ENCODE data around the gene TREML4.

TREML4 gene

GRCh38 chr6:41277605-41278004 lies 49.5 kb downstream of the TREML4 start:
- Histone ChIP-seq H3K9me2 (replicated peaks; ENCODE audit: low read depth, low read length) (no peaks in the 10 kb centered on the region), H3K36me3 (ENCODE audit: insufficient read depth, low read length) (no peaks in the 10 kb centered on the region), H2AFZ (ENCODE audit: low read length) (no peak overlapping the region), H3F3A (ENCODE audit: low read depth) (no peaks in the 10 kb centered on the region), H3K4me3 (ENCODE audit: low read length, poor library complexity, severe bottlenecking) (no peak overlapping the region), H3K27me3 (ENCODE audit: insufficient read depth, low read length, poor library complexity, severe bottlenecking) (no peaks in the 10 kb centered on the region), H3K4me2 (ENCODE audit: low read depth, low read length, poor library complexity, severe bottlenecking) (no peak overlapping the region), H3K9ac (ENCODE audit: low read depth, low read length, poor library complexity, severe bottlenecking) (no peak overlapping the region), H4K20me1 (ENCODE audit: insufficient read depth, low read length, poor library complexity, severe bottlenecking) (no peaks in the 10 kb centered on the region), H3K9me3 (ENCODE audit: insufficient read depth, low read depth, low read length) (no peaks in the 10 kb centered on the region), H3K79me2 (ENCODE audit: insufficient read depth, low read length) (no peaks in the 10 kb centered on the region), H3K4me1 (ENCODE audit: insufficient read depth, low read length, poor library complexity, severe bottlenecking) (peaks cover 8% of the 10 kb centered on the region)
- TF ChIP-seq, protein P1, sequence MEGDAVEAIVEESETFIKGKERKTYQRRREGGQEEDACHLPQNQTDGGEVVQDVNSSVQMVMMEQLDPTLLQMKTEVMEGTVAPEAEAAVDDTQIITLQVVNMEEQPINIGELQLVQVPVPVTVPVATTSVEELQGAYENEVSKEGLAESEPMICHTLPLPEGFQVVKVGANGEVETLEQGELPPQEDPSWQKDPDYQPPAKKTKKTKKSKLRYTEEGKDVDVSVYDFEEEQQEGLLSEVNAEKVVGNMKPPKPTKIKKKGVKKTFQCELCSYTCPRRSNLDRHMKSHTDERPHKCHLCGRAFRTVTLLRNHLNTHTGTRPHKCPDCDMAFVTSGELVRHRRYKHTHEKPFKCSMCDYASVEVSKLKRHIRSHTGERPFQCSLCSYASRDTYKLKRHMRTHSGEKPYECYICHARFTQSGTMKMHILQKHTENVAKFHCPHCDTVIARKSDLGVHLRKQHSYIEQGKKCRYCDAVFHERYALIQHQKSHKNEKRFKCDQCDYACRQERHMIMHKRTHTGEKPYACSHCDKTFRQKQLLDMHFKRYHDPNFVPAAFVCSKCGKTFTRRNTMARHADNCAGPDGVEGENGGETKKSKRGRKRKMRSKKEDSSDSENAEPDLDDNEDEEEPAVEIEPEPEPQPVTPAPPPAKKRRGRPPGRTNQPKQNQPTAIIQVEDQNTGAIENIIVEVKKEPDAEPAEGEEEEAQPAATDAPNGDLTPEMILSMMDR (conservative IDR thresholded peaks at IDR 0.05; ENCODE audit: low read length) = no peak
- no peak for TF ChIP-seq EZH2phosphoT487 (IDR thresholded peaks at IDR 0.05; ENCODE audit: borderline replicate concordance)

DNA sequence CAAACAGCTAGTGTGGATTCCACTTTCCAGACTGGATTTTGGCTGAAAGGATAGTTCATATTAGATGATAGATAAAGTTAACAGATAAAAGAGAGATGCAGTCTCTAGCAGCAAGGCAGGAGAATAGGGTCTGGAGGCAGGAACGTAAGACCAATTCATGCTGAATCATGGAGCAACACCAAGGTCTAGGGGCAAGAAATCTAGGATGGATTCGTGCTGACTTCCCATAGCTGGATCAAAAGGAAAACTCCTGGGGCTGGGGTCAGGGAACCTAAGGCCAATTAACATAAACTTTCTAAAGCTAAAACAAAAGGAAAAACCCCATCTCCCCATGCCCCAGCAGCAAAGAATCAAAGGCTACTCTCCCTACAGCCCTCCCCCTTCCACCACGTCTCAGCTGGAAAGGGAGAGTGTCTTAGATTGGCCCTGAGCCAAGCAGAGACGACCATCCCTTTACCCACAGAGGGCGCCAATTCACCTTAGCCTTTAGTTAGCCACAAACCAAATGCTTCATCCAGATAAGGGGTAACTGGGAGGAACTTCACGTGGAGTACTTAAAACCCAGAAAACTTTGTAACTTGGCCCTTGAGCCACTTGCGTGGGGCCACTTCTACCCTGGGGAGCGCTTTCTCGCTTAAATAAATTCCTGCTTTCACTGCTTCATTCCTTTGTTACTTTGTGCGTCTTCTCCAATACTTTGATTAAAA lies 50.7 kb downstream of the TREML4 start:
- no peaks in the 10 kb centered on the region for H3K9me2 ChIP-seq (replicated peaks; ENCODE audit: low read depth, low read length)
- H3K9me3 ChIP-seq (ENCODE audit: insufficient read depth, low read depth, low read length) = no peaks in the 10 kb centered on the region
- H3K4me2 ChIP-seq (ENCODE audit: low read depth, low read length, poor library complexity, severe bottlenecking) = peak overlapping the region; percentile 37
- H4K20me1 ChIP-seq (ENCODE audit: insufficient read depth, low read length, poor library complexity, severe bottlenecking) = no peaks in the 10 kb centered on the region
- no peaks in the 10 kb centered on the region for H3F3A ChIP-seq (ENCODE audit: low read depth)
- H3K79me2 ChIP-seq (ENCODE audit: insufficient read depth, low read length) = no peaks in the 10 kb centered on the region
- no peak overlapping the region for H3K4me3 ChIP-seq (ENCODE audit: low read length, poor library complexity, severe bottlenecking)
- no peaks in the 10 kb centered on the region for H3K27me3 ChIP-seq (ENCODE audit: insufficient read depth, low read length, poor library complexity, severe bottlenecking)
- TF ChIP-seq, protein P1 (conservative IDR thresholded peaks at IDR 0.05; ENCODE audit: low read length) = peak; percentile 78
- TF ChIP-seq EZH2phosphoT487 (IDR thresholded peaks at IDR 0.05; ENCODE audit: borderline replicate concordance) = no peak
- H3K9ac ChIP-seq (ENCODE audit: low read depth, low read length, poor library complexity, severe bottlenecking) = no peak overlapping the region
- no peaks in the 10 kb centered on the region for H3K36me3 ChIP-seq (ENCODE audit: insufficient read depth, low read length)
- H2AFZ ChIP-seq (ENCODE audit: low read length) = 0 out of 2 replicates have a peak overlapping the region, but pooled peaks have one; percentile 11
- H3K4me1 ChIP-seq (ENCODE audit: insufficient read depth, low read length, poor library complexity, severe bottlenecking) = peaks cover 8% of the 10 kb centered on the region

DNA sequence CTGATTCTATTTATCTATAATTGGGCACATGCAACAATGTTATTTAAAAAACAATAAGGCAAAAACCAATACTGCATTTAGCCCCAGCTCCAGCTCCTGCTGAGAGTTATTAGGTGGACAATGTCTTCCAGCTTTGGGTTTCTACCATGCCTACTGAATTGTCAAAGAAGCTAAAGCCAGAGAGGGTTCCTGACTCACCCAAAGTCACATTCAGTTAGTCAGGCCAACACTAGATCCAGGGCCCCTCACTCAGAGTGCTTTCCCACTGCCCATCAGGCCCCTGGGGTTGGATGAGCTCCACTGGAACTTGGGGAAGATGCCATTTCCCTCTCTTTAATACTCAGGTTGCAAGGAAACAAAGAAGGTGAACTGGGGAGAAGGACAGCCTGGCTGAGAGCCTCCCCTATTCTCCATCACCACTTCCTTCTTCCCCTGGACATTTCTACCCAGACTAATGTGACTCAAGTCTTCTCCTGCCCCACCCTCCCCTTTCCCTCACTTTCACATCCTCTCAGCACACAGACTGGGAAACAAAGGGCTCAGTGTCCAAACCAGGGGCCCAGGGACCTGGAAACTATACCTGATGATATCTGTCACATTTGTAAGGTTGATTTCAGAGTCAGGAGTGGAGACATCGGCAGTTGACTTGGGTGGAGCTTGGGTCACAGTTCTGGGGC lies 52.4 kb downstream of the TREML4 start:
- no peak for TF ChIP-seq EZH2phosphoT487 (IDR thresholded peaks at IDR 0.05; ENCODE audit: borderline replicate concordance)
- TF ChIP-seq, protein P1 (conservative IDR thresholded peaks at IDR 0.05; ENCODE audit: low read length) = no peak

More for the DNA sequence above, 52.4 kb downstream of the TREML4 start:
- H3K36me3 ChIP-seq (ENCODE audit: insufficient read depth, low read length) = no peaks in the 10 kb centered on the region
- H2AFZ ChIP-seq (ENCODE audit: low read length) = no peak overlapping the region
- no peak overlapping the region for H3K4me2 ChIP-seq (ENCODE audit: low read depth, low read length, poor library complexity, severe bottlenecking)
- no peaks in the 10 kb centered on the region for H3K9me3 ChIP-seq (ENCODE audit: insufficient read depth, low read depth, low read length)
- H3F3A ChIP-seq (ENCODE audit: low read depth) = no peaks in the 10 kb centered on the region
- H3K4me1 ChIP-seq (ENCODE audit: insufficient read depth, low read length, poor library complexity, severe bottlenecking) = peaks cover 8% of the 10 kb centered on the region
- H3K27me3 ChIP-seq (ENCODE audit: insufficient read depth, low read length, poor library complexity, severe bottlenecking) = peaks cover 10% of the 10 kb centered on the region
- H3K9ac ChIP-seq (ENCODE audit: low read depth, low read length, poor library complexity, severe bottlenecking) = no peak overlapping the region
- no peaks in the 10 kb centered on the region for H4K20me1 ChIP-seq (ENCODE audit: insufficient read depth, low read length, poor library complexity, severe bottlenecking)
- H3K79me2 ChIP-seq (ENCODE audit: insufficient read depth, low read length) = no peaks in the 10 kb centered on the region
- H3K4me3 ChIP-seq (ENCODE audit: low read length, poor library complexity, severe bottlenecking) = no peak overlapping the region
- no peaks in the 10 kb centered on the region for H3K9me2 ChIP-seq (replicated peaks; ENCODE audit: low read depth, low read length)
